Endothelial cell of umbilical vein (primary cell): ENCODE measurements around the gene MMP24. TPM values are rescaled to one million over a fixed set of nuclear protein-coding genes. Genes with fewer than 3 reads are reported as not detected.

Experiments
- BruUV-seq: library from RNA; stranded (reverse); fragments of 400-500 nt; replicated peaks from 2 replicates; lab custom pipeline; 2021; lab: Mats Ljungman, UMichigan
- CTCF ChIA-PET: fragments of 300-600, 350-600 bp; sonication (Branson Sonifier 250); formaldehyde crosslinking; loops from one replicate; lab custom pipeline; 2021; ENCODE audit warnings: antibody characterized with exemption, inconsistent platforms; lab: Charles Lee
- POLR2A ChIA-PET: fragments of 300-600, 350-600 bp; sonication (Branson Sonifier 250); formaldehyde crosslinking; loops from one replicate; lab custom pipeline; 2021; ENCODE audit warnings: antibody characterized with exemption, inconsistent platforms; lab: Charles Lee
- DNase-seq: peaks from one replicate; pipeline ENCODE4 v3.0.0-alpha.2; 2011; ENCODE audit warnings: low read depth, low spot score
- FAIRE-seq: peaks from 2 replicates; lab custom pipeline; 2011; peaks lifted over from hg19 to GRCh38; lab: Jason Lieb, UNC
- H2AFZ ChIP-seq: 2 replicates; pipeline ENCODE4 v1.6.0; 2012; ENCODE audit warnings: low read depth, low read length, control low read depth, inconsistent platforms
- H3K27ac ChIP-seq: 2 replicates; pipeline ENCODE4 v1.5.1; 2011; ENCODE audit warnings: low read depth, mild to moderate bottlenecking, control low read depth, low read length, moderate library complexity; ENCODE audit not compliant: insufficient read depth
- H3K27me3 ChIP-seq, 2 experiments: 2 replicates each; pipeline versions ENCODE4 v1.6.0 to v1.6.1; 2011; ENCODE audit warnings: low read length in 2 of 2, mixed read lengths in 1 of 2; ENCODE audit not compliant: control insufficient read depth in 2 of 2, insufficient read depth in 2 of 2
- H3K36me3 ChIP-seq, 2 experiments: 2 replicates in 1 of 2; 3 replicates in 1 of 2; pipeline ENCODE4 v1.5.1; 2011; ENCODE audit warnings: low read length in 2 of 2, mild to moderate bottlenecking in 1 of 2, moderate library complexity in 1 of 2; ENCODE audit not compliant: control insufficient read depth in 2 of 2, insufficient read depth in 2 of 2; ENCODE audit errors: extremely low read depth in 1 of 2
- H3K4me1 ChIP-seq: 3 replicates; pipeline ENCODE4 v1.5.1; 2011; ENCODE audit warnings: mild to moderate bottlenecking, low read length; ENCODE audit not compliant: control insufficient read depth, insufficient read depth; ENCODE audit errors: extremely low read depth
- H3K4me2 ChIP-seq: 2 replicates; pipeline ENCODE4 v1.6.1; 2011; ENCODE audit warnings: low read length, control low read depth, mixed read lengths; ENCODE audit not compliant: insufficient read depth
- H3K4me3 ChIP-seq, 3 experiments: fragments of 200-600 bp in 1 of 3; sonication (generic), shearing (Covaris generic) in 1 of 3; replicated peaks in 1 of 3; 2 replicates each; pipeline ENCODE4 v1.5.1; 2011 to 2016; ENCODE audit warnings: control low read depth in 3 of 3, low read length in 3 of 3, mild to moderate bottlenecking in 2 of 3, inconsistent platforms in 1 of 3, low read depth in 1 of 3, moderate library complexity in 1 of 3; ENCODE audit not compliant: insufficient read depth in 1 of 3
- H3K79me2 ChIP-seq: 2 replicates; pipeline ENCODE4 v1.6.0; 2012; ENCODE audit warnings: low read length, inconsistent platforms; ENCODE audit not compliant: control insufficient read depth, insufficient read depth
- H3K9ac ChIP-seq: replicated peaks from 2 replicates; pipeline ENCODE3; 2011; ENCODE audit warnings: low read length, control low read depth; ENCODE audit not compliant: insufficient read depth; ENCODE audit errors: extremely low read depth
- H3K9me1 ChIP-seq: replicated peaks from 3 replicates; pipeline ENCODE4 v1.6.0; 2011; ENCODE audit warnings: mild to moderate bottlenecking, low read length; ENCODE audit not compliant: control insufficient read depth, insufficient read depth; ENCODE audit errors: extremely low read depth
- H3K9me3 ChIP-seq: replicated peaks from 2 replicates; pipeline ENCODE4 v1.5.1; 2012; ENCODE audit warnings: low read length, inconsistent platforms; ENCODE audit not compliant: control insufficient read depth, insufficient read depth
- H4K20me1 ChIP-seq: replicated peaks from 2 replicates; pipeline ENCODE3; 2011; ENCODE audit warnings: mild to moderate bottlenecking, low read length; ENCODE audit not compliant: control insufficient read depth, insufficient read depth; ENCODE audit errors: extremely low read depth
- EZH2 ChIP-seq: IDR thresholded peaks from 2 replicates; pipeline ENCODE4 v1.6.1; 2012; ENCODE audit warnings: borderline replicate concordance, low read depth, mild to moderate bottlenecking, moderate library complexity, low read length, inconsistent platforms; ENCODE audit not compliant: severe bottlenecking
- FOS ChIP-seq: IDR thresholded peaks from 2 replicates; pipeline ENCODE4 v1.6.1; 2011; ENCODE audit warnings: mild to moderate bottlenecking, low read length, moderate library complexity, borderline replicate concordance; ENCODE audit not compliant: insufficient read depth
- GATA2 ChIP-seq: IDR thresholded peaks from 2 replicates; pipeline ENCODE4 v1.7.0; 2011; ENCODE audit warnings: low read depth, mild to moderate bottlenecking, moderate library complexity, mixed read lengths, low read length; ENCODE audit not compliant: insufficient read length, insufficient read depth
- JUN ChIP-seq: IDR thresholded peaks from 2 replicates; pipeline ENCODE4 v1.6.1; 2011; ENCODE audit warnings: borderline replicate concordance, low read depth; ENCODE audit not compliant: insufficient read length, insufficient read depth
- MYC ChIP-seq: IDR thresholded peaks from one replicate; pipeline ENCODE4 v1.6.1; 2011; ENCODE audit warnings: mild to moderate bottlenecking, low read depth, low read length
- POLR2A ChIP-seq: IDR thresholded peaks from 2 replicates; pipeline ENCODE4 v1.6.1; 2012; ENCODE audit warnings: low read depth, mild to moderate bottlenecking, control low read depth, low read length
- POLR2AphosphoS5 ChIP-seq: IDR thresholded peaks from 2 replicates; pipeline ENCODE4 v1.6.1; 2012; ENCODE audit warnings: low read depth, mild to moderate bottlenecking, control low read depth, low read length, moderate library complexity; ENCODE audit not compliant: insufficient read depth
- dilution Hi-C: fragments of 300-500 bp; cut with MboI; formaldehyde crosslinking; loops from one replicate; pipeline ENCODE4 v1.15.0; 2019; ENCODE audit warnings: low sequenced_read_pairs; ENCODE audit not compliant: extremely low pct_ligation_motif_present
- intact Hi-C: fragments of 100-400 bp; cut with micrococcal nuclease; formaldehyde crosslinking; loops from one replicate; pipeline ENCODE4 v1.10.0; 2022
- polyA plus RNA-seq, 4 experiments: library from polyadenylated mRNA; depleted of rRNA in 3 of 4; stranded (reverse) in 3 of 4; unstranded in 1 of 4; fragments of >200 nt; gene quantifications; 2 replicates each; pipeline versions ENCODE4 v1.2.1 to v1.2.3, GENCODE V29; 2011 to 2012; ENCODE audit warnings: missing spikeins in 1 of 4
- total RNA-seq: library from RNA; stranded (reverse); gene quantifications from 2 replicates; pipeline ENCODE4 v1.2.3, GENCODE V29; 2021
- TF ChIP-seq, protein P1 (sequence below): IDR thresholded peaks from 2 replicates; pipeline ENCODE4 v1.6.1; 2011; ENCODE audit not compliant: insufficient read depth, insufficient read length
- TF ChIP-seq, protein P2 (sequence below), 2 donors: IDR thresholded peaks; 1 replicate in 1 of 2; 2 replicates in 1 of 2; pipeline ENCODE4 v1.5.1; 2011; ENCODE audit warnings: low read length in 2 of 2, mild to moderate bottlenecking in 2 of 2, moderate library complexity in 2 of 2, control low read depth in 1 of 2, inconsistent platforms in 1 of 2, low read depth in 1 of 2; ENCODE audit not compliant: insufficient read depth in 1 of 2; ENCODE audit errors: extremely low read depth in 1 of 2

MMP24 gene
- total and polyA plus RNA-seq, 2 donors (not counting 3 experiments of a cell fraction or from before 2014, with no cell fraction given), result 0.27 to 0.54 TPM

DNA sequence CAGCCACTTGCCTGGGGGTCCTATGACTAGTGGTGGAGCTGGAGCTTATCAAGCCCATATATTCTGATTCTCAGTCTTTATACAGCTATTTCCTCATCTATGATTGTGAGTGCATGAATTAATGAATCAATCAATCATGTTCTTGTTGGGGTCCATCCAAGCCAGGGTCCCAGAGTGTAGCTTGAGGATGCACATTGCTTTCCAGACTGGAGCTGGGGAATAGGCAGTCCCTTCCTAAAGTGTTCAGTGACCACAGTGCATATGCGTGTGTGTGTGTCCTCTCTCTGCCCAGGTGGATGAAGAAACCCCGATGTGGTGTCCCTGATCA, 25.1 kb downstream of the MMP24 start:
- H3K27ac ChIP-seq, result no peak overlapping the region
- dilution Hi-C loops (loop anchor here (25.0 kb wide), 1 partner anchor 414 kb away; the partner anchor contains the start of gene NCOA6), intact Hi-C loops (no loop called here)
- H3K27me3 ChIP-seq, result peaks cover 0 to 4% of the 10 kb centered on the region in 2 experiments
- H2AFZ ChIP-seq, result no peak overlapping the region
- TF ChIP-seq GATA2 (no peak), JUN (no peak), MYC (no peak), POLR2AphosphoS5 (no peak), FOS (no peak), POLR2A (no peak)
- TF ChIP-seq, protein P1, sequence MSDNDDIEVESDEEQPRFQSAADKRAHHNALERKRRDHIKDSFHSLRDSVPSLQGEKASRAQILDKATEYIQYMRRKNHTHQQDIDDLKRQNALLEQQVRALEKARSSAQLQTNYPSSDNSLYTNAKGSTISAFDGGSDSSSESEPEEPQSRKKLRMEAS, result no peak
- H3K9ac ChIP-seq, result no peak overlapping the region
- no peaks in the 10 kb centered on the region for H4K20me1 ChIP-seq
- ChIA-PET CTCF (interaction anchor here (1.0 to 1.4 kb wide), 3 partner anchors 13 to 155 kb away, joined by 3 to 5 read pairs (median 3); no protein-coding TSS in a partner anchor), POLR2A (no interaction called here)
- H3K4me3 ChIP-seq, result no peak overlapping the region
- no TSS peak for BruUV-seq
- no peaks in the 10 kb centered on the region for H3K4me1 ChIP-seq
- DNase-seq (no peak), FAIRE-seq (no peak)
- no peaks in the 10 kb centered on the region for H3K9me3 ChIP-seq
- H3K79me2 ChIP-seq, result no peaks in the 10 kb centered on the region
- no peaks in the 10 kb centered on the region for H3K36me3 ChIP-seq
- no peaks in the 10 kb centered on the region for H3K9me1 ChIP-seq
- H3K4me2 ChIP-seq, result no peak overlapping the region

DNA sequence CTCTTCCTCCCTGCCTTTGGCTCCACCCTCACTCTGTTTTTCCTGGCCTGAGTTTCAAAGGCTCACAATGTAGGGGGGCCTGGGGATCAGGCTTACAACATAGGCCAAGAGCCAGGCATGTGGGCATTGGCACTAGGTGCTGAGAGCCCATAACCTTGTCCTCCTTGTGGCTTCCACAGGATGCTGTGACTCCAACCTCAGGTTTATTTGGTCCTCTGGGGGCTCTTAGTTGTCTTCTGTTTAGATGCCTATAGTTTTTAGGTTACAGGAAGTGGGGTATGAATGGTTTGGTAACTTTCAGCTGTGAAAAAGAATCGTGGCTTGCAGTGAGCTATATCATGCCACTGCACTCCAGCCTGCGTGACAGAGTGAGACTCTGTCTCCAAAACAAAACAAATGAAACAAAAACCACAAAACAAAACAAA, 25.6 kb downstream of the MMP24 start:
- H3K79me2 ChIP-seq, result no peaks in the 10 kb centered on the region
- no peak for FAIRE-seq
- no peak overlapping the region for H2AFZ ChIP-seq
- no peaks in the 10 kb centered on the region for H3K4me1 ChIP-seq
- DNase-seq, result no peak
- TF ChIP-seq, protein P2, sequence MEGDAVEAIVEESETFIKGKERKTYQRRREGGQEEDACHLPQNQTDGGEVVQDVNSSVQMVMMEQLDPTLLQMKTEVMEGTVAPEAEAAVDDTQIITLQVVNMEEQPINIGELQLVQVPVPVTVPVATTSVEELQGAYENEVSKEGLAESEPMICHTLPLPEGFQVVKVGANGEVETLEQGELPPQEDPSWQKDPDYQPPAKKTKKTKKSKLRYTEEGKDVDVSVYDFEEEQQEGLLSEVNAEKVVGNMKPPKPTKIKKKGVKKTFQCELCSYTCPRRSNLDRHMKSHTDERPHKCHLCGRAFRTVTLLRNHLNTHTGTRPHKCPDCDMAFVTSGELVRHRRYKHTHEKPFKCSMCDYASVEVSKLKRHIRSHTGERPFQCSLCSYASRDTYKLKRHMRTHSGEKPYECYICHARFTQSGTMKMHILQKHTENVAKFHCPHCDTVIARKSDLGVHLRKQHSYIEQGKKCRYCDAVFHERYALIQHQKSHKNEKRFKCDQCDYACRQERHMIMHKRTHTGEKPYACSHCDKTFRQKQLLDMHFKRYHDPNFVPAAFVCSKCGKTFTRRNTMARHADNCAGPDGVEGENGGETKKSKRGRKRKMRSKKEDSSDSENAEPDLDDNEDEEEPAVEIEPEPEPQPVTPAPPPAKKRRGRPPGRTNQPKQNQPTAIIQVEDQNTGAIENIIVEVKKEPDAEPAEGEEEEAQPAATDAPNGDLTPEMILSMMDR (IDR thresholded peaks at IDR 0.05; ENCODE audit: extremely low read depth in 1 of 2, insufficient read depth in 1 of 2, low read depth in 1 of 2, low read length in 2 of 2), result no peak
- TF ChIP-seq MYC (no peak), POLR2AphosphoS5 (no peak), GATA2 (no peak), FOS (no peak), POLR2A (no peak), JUN (no peak), EZH2 (no peak)
- TF ChIP-seq, protein P1, result no peak
- no peaks in the 10 kb centered on the region for H3K9me3 ChIP-seq
- peaks cover 0 to 4% of the 10 kb centered on the region in 2 experiments for H3K27me3 ChIP-seq
- no peak overlapping the region for H3K4me2 ChIP-seq
- dilution Hi-C loops, result loop anchor here (25.0 kb wide), 1 partner anchor 415 kb away; the partner anchor contains the start of gene NCOA6
- intact Hi-C loops, result no loop called here
- no peak overlapping the region for H3K9ac ChIP-seq
- no peak overlapping the region for H3K27ac ChIP-seq
- ChIA-PET CTCF (interaction anchor here (1.0 to 1.4 kb wide), 2 partner anchors 107 to 156 kb away, joined by 3 to 5 read pairs; no protein-coding TSS in a partner anchor), POLR2A (no interaction called here)
- no TSS peak for BruUV-seq
- H3K36me3 ChIP-seq, result no peaks in the 10 kb centered on the region
- no peak overlapping the region for H3K4me3 ChIP-seq
- no peaks in the 10 kb centered on the region for H3K9me1 ChIP-seq
- H4K20me1 ChIP-seq, result no peaks in the 10 kb centered on the region
